Body of pancreas (tissue), 4 donors: Measurements from ENCODE around the gene LETM1.

Source experiments
- CTCF ChIP-seq, 7 experiments: fragments of 450-650 bp in 4 of 7; fragments of 200-600 bp in 3 of 7; sonication (generic) in 3 of 7; IDR thresholded peaks; one replicate each; pipeline ENCODE4 v1.5.1; 2016 to 2019; ENCODE audit warnings: antibody characterized with exemption in 7 of 7
- POLR2A ChIP-seq, 3 donors: fragments of 450-650 bp; IDR thresholded peaks; one replicate each; pipeline ENCODE4 v1.6.1; 2016; ENCODE audit warnings: antibody characterized with exemption in 3 of 3, mild to moderate bottlenecking in 2 of 3

DNA sequence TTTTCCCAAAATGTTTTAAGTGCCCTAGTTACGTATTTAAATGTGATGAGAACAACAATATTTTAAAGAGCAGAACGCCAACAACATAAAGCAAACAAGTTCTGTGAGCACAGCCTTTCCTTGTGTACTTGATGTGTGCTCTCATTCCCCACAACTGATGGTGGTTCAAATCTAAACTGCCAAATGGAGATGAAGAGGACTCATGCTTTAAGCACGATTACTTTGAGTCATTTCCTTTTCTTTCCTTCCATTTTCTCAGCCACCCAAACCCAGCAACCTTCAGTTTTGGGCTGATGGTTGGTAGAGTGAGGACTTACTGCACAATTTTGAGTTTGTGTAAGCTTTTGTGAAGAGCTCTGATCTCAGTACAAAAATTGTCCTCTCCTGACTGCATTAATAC is 16.9 kb upstream of the LETM1 start:
- TF ChIP-seq CTCF (IDR thresholded peaks at IDR 0.05), result no peak
- no peak for TF ChIP-seq POLR2A (IDR thresholded peaks at IDR 0.05)
